HepG2 (cell line): ENCODE results near the gene SH3D21. TPM values are rescaled to one million over a fixed set of nuclear protein-coding genes. Genes with fewer than 3 reads are reported as not detected.

Source experiments
- FOSL2 ChIP-seq: sonication (generic); formaldehyde crosslinking; IDR thresholded peaks from 2 replicates; pipeline ENCODE4 v1.4.0; 2020; ENCODE audit warnings: missing genetic modification reagents
- FOXA3 ChIP-seq: IDR thresholded peaks from 2 replicates; pipeline ENCODE4 v1.6.1; 2016; ENCODE audit warnings: missing genetic modification reagents, missing compliant biosample characterization
- HDAC1 ChIP-seq: sonication (generic); formaldehyde crosslinking; IDR thresholded peaks from 2 replicates; pipeline ENCODE4 v1.5.1; 2020; ENCODE audit warnings: mild to moderate bottlenecking, missing genetic modification reagents
- HNRNPUL1 ChIP-seq: fragments of 200-400 bp; formaldehyde crosslinking; IDR thresholded peaks from 2 replicates; pipeline ENCODE4 v1.6.1; 2017; ENCODE audit warnings: low read depth, mild to moderate bottlenecking, low read length, moderate library complexity
- KDM5A ChIP-seq: fragments of 200-600 bp; sonication (generic); IDR thresholded peaks from 2 replicates; pipeline ENCODE4 v1.7.0; 2018; ENCODE audit warnings: antibody characterized with exemption, mild to moderate bottlenecking, low read length, borderline replicate concordance
- NR1H2 ChIP-seq: sonication (generic); formaldehyde crosslinking; IDR thresholded peaks from 2 replicates; pipeline ENCODE4 v1.8.1; 2022; ENCODE audit warnings: low read depth, missing genetic modification reagents, borderline replicate concordance
- SALL1 ChIP-seq: sonication (generic); formaldehyde crosslinking; IDR thresholded peaks from 2 replicates; pipeline ENCODE4 v1.8.0; 2022; ENCODE audit warnings: mild to moderate bottlenecking, missing genetic modification reagents
- SIX4 ChIP-seq: sonication (generic); formaldehyde crosslinking; IDR thresholded peaks from 2 replicates; pipeline ENCODE4 v1.4.0; 2020; ENCODE audit warnings: missing genetic modification reagents
- TFDP1 ChIP-seq: IDR thresholded peaks from 2 replicates; pipeline ENCODE4 v1.6.1; 2016; ENCODE audit warnings: missing compliant biosample characterization, missing genetic modification reagents, borderline replicate concordance
- TOPORS ChIP-seq: sonication (generic); formaldehyde crosslinking; IDR thresholded peaks from 2 replicates; pipeline ENCODE4 v1.8.0; 2023; ENCODE audit warnings: mild to moderate bottlenecking, missing genetic modification reagents
- ZBTB38 ChIP-seq: sonication (generic); formaldehyde crosslinking; IDR thresholded peaks from 2 replicates; pipeline ENCODE4 v1.5.1; 2020; ENCODE audit warnings: mild to moderate bottlenecking, missing genetic modification reagents
- ZNF205 ChIP-seq: IDR thresholded peaks from 2 replicates; pipeline ENCODE4 v1.6.1; 2018; ENCODE audit warnings: missing biosample characterization, missing genetic modification reagents
- ZNF282 ChIP-seq: fragments of 450-650 bp; IDR thresholded peaks from 2 replicates; pipeline ENCODE4 v1.6.1; 2018; ENCODE audit not compliant: partially characterized antibody
- ZNF354B ChIP-seq: sonication (generic); formaldehyde crosslinking; IDR thresholded peaks from 2 replicates; pipeline ENCODE4 v1.8.0; 2022; ENCODE audit warnings: mild to moderate bottlenecking, missing genetic modification reagents
- ZNF773 ChIP-seq: sonication (generic); formaldehyde crosslinking; IDR thresholded peaks from 2 replicates; pipeline ENCODE4 v1.4.0; 2020; ENCODE audit warnings: missing genetic modification reagents, borderline replicate concordance
- polyA plus RNA-seq, 8 experiments: library from polyadenylated mRNA; depleted of rRNA in 3 of 8; stranded (reverse) in 7 of 8; unstranded in 1 of 8; fragments of >200 nt; fragmentation: Illumina TruSeq in 4 of 8; extraction: Trizol in 4 of 8; gene quantifications; 2 replicates each; pipeline versions ENCODE4 v1.2.1 to v1.2.3, GENCODE V29; 2011 to 2016; ENCODE audit warnings: low read depth in 4 of 8, missing spikeins in 1 of 8, mixed read lengths in 1 of 8; ENCODE audit not compliant: insufficient read depth in 1 of 8
- total RNA-seq, 5 experiments: library from RNA; depleted of rRNA; stranded (reverse); fragments of >200 nt; fragmentation: Illumina TruSeq; extraction: Trizol; gene quantifications; 2 replicates each; pipeline ENCODE4 v1.2.3, GENCODE V29; 2016; ENCODE audit warnings: low read depth in 1 of 5
- TF ChIP-seq, protein P1 (sequence below): sonication (generic); formaldehyde crosslinking; IDR thresholded peaks from 2 replicates; pipeline ENCODE4 v1.4.0; 2020; ENCODE audit warnings: missing genetic modification reagents
- TF ChIP-seq, protein P2 (sequence below): sonication (generic); formaldehyde crosslinking; IDR thresholded peaks from 2 replicates; pipeline ENCODE4 v1.4.0; 2020; ENCODE audit warnings: missing genetic modification reagents, borderline replicate concordance
- TF ChIP-seq, protein P3 (sequence below): sonication (generic); formaldehyde crosslinking; conservative IDR thresholded peaks from 2 replicates; pipeline ENCODE4 v1.4.0; 2020; ENCODE audit warnings: missing genetic modification reagents
- TF ChIP-seq, protein P4 (sequence below): IDR thresholded peaks from 2 replicates; pipeline ENCODE4 v1.6.1; 2016; ENCODE audit warnings: low read depth, borderline replicate concordance

SH3D21 gene
- total and polyA plus RNA-seq, 2 of the 13 experiments (the other 11 are each of a cell fraction or from before 2014, with no cell fraction given) = 5.1 to 8.6 TPM

GRCh38 chr1:36369061-36369861 is 63.1 kb downstream of the SH3D21 start (continued):
- TF ChIP-seq, protein P1, sequence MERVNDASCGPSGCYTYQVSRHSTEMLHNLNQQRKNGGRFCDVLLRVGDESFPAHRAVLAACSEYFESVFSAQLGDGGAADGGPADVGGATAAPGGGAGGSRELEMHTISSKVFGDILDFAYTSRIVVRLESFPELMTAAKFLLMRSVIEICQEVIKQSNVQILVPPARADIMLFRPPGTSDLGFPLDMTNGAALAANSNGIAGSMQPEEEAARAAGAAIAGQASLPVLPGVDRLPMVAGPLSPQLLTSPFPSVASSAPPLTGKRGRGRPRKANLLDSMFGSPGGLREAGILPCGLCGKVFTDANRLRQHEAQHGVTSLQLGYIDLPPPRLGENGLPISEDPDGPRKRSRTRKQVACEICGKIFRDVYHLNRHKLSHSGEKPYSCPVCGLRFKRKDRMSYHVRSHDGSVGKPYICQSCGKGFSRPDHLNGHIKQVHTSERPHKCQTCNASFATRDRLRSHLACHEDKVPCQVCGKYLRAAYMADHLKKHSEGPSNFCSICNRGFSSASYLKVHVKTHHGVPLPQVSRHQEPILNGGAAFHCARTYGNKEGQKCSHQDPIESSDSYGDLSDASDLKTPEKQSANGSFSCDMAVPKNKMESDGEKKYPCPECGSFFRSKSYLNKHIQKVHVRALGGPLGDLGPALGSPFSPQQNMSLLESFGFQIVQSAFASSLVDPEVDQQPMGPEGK (CRISPR knock-in tag) = peak; percentile 65
- TF ChIP-seq, protein P2, sequence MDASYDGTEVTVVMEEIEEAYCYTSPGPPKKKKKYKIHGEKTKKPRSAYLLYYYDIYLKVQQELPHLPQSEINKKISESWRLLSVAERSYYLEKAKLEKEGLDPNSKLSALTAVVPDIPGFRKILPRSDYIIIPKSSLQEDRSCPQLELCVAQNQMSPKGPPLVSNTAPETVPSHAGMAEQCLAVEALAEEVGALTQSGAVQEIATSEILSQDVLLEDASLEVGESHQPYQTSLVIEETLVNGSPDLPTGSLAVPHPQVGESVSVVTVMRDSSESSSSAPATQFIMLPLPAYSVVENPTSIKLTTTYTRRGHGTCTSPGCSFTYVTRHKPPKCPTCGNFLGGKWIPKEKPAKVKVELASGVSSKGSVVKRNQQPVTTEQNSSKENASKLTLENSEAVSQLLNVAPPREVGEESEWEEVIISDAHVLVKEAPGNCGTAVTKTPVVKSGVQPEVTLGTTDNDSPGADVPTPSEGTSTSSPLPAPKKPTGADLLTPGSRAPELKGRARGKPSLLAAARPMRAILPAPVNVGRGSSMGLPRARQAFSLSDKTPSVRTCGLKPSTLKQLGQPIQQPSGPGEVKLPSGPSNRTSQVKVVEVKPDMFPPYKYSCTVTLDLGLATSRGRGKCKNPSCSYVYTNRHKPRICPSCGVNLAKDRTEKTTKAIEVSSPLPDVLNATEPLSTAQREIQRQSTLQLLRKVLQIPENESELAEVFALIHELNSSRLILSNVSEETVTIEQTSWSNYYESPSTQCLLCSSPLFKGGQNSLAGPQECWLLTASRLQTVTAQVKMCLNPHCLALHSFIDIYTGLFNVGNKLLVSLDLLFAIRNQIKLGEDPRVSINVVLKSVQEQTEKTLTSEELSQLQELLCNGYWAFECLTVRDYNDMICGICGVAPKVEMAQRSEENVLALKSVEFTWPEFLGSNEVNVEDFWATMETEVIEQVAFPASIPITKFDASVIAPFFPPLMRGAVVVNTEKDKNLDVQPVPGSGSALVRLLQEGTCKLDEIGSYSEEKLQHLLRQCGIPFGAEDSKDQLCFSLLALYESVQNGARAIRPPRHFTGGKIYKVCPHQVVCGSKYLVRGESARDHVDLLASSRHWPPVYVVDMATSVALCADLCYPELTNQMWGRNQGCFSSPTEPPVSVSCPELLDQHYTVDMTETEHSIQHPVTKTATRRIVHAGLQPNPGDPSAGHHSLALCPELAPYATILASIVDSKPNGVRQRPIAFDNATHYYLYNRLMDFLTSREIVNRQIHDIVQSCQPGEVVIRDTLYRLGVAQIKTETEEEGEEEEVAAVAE = peak; percentile 47; the same call in 1 of the 2 replicates
- TF ChIP-seq, protein P3, sequence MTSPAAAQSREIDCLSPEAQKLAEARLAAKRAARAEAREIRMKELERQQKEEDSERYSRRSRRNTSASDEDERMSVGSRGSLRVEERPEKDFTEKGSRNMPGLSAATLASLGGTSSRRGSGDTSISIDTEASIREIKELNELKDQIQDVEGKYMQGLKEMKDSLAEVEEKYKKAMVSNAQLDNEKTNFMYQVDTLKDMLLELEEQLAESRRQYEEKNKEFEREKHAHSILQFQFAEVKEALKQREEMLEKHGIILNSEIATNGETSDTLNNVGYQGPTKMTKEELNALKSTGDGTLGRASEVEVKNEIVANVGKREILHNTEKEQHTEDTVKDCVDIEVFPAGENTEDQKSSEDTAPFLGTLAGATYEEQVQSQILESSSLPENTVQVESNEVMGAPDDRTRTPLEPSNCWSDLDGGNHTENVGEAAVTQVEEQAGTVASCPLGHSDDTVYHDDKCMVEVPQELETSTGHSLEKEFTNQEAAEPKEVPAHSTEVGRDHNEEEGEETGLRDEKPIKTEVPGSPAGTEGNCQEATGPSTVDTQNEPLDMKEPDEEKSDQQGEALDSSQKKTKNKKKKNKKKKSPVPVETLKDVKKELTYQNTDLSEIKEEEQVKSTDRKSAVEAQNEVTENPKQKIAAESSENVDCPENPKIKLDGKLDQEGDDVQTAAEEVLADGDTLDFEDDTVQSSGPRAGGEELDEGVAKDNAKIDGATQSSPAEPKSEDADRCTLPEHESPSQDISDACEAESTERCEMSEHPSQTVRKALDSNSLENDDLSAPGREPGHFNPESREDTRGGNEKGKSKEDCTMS (CRISPR knock-in tag) = no peak
- TF ChIP-seq ZNF354B (no peak), HDAC1 (CRISPR knock-in tag) (no peak), ZNF205 (CRISPR knock-in tag) (no peak), SALL1 (CRISPR knock-in tag) (peak; percentile 25; the same call in 1 of the 2 replicates), HNRNPUL1 (no peak), TFDP1 (CRISPR knock-in tag) (no peak), SIX4 (CRISPR knock-in tag) (no peak), KDM5A (no peak), NR1H2 (CRISPR knock-in tag) (no peak), ZBTB38 (no peak), FOXA3 (no peak), ZNF282 (no peak), FOSL2 (CRISPR knock-in tag) (peak; percentile 30; the same call in 1 of the 2 replicates), ZNF773 (no peak), TOPORS (CRISPR knock-in tag) (no peak)
- TF ChIP-seq, protein P4, sequence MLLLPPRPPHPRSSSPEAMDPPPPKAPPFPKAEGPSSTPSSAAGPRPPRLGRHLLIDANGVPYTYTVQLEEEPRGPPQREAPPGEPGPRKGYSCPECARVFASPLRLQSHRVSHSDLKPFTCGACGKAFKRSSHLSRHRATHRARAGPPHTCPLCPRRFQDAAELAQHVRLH (CRISPR knock-in tag) = no peak
